HL-60 (cell line): Measurements from ENCODE around the gene RANBP3.
"Not testable (repeated sequence)": the region's sequence is repeated elsewhere in the genome, so short reads cannot be mapped to it uniquely, and the experiment has no call there.

Source experiments
- DNase-seq, 2 experiments: peaks; one replicate each; pipeline ENCODE4 v3.0.0-alpha.2; 2010 to 2020; ENCODE audit warnings: low read depth in 1 of 2, low spot score in 1 of 2
- H3K27ac ChIP-seq: fragments of 250-450 bp; sonication (Bioruptor Pico); replicated peaks from 2 replicates; pipeline ENCODE4 v1.5.1; 2020; ENCODE audit warnings: mild to moderate bottlenecking, moderate library complexity
- H3K27me3 ChIP-seq: fragments of 250-450 bp; sonication (Bioruptor Pico); 2 replicates; pipeline ENCODE4 v1.5.1; 2021; ENCODE audit warnings: mild to moderate bottlenecking, moderate library complexity; ENCODE audit not compliant: insufficient read depth, poor library complexity, severe bottlenecking
- H3K4me3 ChIP-seq: replicated peaks from 2 replicates; pipeline ENCODE4 v1.5.1; 2011; ENCODE audit warnings: mild to moderate bottlenecking, control low read depth, low read length; ENCODE audit not compliant: insufficient read depth
- GABPA ChIP-seq: IDR thresholded peaks from 2 replicates; pipeline ENCODE4 v1.6.1; 2012; ENCODE audit warnings: low read depth
- POLR2AphosphoS5 ChIP-seq: IDR thresholded peaks from 2 replicates; pipeline ENCODE4 v1.6.1; 2012; ENCODE audit warnings: low read depth
- SPI1 ChIP-seq: IDR thresholded peaks from 2 replicates; pipeline ENCODE4 v1.6.1; 2012; ENCODE audit warnings: low read depth, mild to moderate bottlenecking, borderline replicate concordance
- TF ChIP-seq, protein P1 (sequence below): IDR thresholded peaks from 2 replicates; pipeline ENCODE4 v1.6.1; 2012; ENCODE audit warnings: low read depth; ENCODE audit not compliant: insufficient replicate concordance
- TF ChIP-seq, protein P2 (sequence below): IDR thresholded peaks from one replicate; pipeline ENCODE4 v1.5.1; 2011; ENCODE audit warnings: low read length, control low read depth, inconsistent platforms; ENCODE audit not compliant: insufficient read depth

RANBP3 gene

GRCh38 chr19:5961969-5962945, 15.7 kb downstream of the RANBP3 start:
- Histone ChIP-seq H3K27me3 (no peaks in the 10 kb centered on the region), H3K4me3 (no peak overlapping the region), H3K27ac (no peak overlapping the region)
- TF ChIP-seq POLR2AphosphoS5 (no peak), SPI1 (no peak), GABPA (no peak)
- TF ChIP-seq, protein P1, sequence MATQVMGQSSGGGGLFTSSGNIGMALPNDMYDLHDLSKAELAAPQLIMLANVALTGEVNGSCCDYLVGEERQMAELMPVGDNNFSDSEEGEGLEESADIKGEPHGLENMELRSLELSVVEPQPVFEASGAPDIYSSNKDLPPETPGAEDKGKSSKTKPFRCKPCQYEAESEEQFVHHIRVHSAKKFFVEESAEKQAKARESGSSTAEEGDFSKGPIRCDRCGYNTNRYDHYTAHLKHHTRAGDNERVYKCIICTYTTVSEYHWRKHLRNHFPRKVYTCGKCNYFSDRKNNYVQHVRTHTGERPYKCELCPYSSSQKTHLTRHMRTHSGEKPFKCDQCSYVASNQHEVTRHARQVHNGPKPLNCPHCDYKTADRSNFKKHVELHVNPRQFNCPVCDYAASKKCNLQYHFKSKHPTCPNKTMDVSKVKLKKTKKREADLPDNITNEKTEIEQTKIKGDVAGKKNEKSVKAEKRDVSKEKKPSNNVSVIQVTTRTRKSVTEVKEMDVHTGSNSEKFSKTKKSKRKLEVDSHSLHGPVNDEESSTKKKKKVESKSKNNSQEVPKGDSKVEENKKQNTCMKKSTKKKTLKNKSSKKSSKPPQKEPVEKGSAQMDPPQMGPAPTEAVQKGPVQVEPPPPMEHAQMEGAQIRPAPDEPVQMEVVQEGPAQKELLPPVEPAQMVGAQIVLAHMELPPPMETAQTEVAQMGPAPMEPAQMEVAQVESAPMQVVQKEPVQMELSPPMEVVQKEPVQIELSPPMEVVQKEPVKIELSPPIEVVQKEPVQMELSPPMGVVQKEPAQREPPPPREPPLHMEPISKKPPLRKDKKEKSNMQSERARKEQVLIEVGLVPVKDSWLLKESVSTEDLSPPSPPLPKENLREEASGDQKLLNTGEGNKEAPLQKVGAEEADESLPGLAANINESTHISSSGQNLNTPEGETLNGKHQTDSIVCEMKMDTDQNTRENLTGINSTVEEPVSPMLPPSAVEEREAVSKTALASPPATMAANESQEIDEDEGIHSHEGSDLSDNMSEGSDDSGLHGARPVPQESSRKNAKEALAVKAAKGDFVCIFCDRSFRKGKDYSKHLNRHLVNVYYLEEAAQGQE = no peak
- TF ChIP-seq, protein P2, sequence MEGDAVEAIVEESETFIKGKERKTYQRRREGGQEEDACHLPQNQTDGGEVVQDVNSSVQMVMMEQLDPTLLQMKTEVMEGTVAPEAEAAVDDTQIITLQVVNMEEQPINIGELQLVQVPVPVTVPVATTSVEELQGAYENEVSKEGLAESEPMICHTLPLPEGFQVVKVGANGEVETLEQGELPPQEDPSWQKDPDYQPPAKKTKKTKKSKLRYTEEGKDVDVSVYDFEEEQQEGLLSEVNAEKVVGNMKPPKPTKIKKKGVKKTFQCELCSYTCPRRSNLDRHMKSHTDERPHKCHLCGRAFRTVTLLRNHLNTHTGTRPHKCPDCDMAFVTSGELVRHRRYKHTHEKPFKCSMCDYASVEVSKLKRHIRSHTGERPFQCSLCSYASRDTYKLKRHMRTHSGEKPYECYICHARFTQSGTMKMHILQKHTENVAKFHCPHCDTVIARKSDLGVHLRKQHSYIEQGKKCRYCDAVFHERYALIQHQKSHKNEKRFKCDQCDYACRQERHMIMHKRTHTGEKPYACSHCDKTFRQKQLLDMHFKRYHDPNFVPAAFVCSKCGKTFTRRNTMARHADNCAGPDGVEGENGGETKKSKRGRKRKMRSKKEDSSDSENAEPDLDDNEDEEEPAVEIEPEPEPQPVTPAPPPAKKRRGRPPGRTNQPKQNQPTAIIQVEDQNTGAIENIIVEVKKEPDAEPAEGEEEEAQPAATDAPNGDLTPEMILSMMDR = no peak
- peak; percentile 47 to 65 for DNase-seq

GRCh38 chr19:5961641-5961968, 16.3 kb downstream of the RANBP3 start:
- not testable (repeated sequence) for H3K27me3 ChIP-seq, DNase-seq, H3K4me3 ChIP-seq, H3K27ac ChIP-seq

- no peak overlapping the region for H3K27ac ChIP-seq
- H3K27me3 ChIP-seq = no peaks in the 10 kb centered on the region
- no peak overlapping the region for H3K4me3 ChIP-seq
- no peak for DNase-seq
- TF ChIP-seq, protein P1 = no peak
- no peak for TF ChIP-seq GABPA
- TF ChIP-seq SPI1 = no peak
- TF ChIP-seq, protein P2 = no peak
- no peak for TF ChIP-seq POLR2AphosphoS5
Observed at GRCh38 chr19:5960005-5961001, 17.6 kb downstream of the RANBP3 start.
